Stimulated activated CD4-positive, alpha-beta T cell treated with anti-CD3 and anti-CD28 coated beads, Interleukin-12 subunit alpha, Interleukin-12 subunit beta, amount 100 ng/mL, for 48 hours (primary cell): ENCODE results near the gene GPHB5.

Source experiments
- DNase-seq, 3 donors: peaks; one replicate each; pipeline ENCODE4 v3.0.0-alpha.2; 2020; ENCODE audit warnings: low read depth in 2 of 3, low spot score in 1 of 3

GPHB5 gene

DNA sequence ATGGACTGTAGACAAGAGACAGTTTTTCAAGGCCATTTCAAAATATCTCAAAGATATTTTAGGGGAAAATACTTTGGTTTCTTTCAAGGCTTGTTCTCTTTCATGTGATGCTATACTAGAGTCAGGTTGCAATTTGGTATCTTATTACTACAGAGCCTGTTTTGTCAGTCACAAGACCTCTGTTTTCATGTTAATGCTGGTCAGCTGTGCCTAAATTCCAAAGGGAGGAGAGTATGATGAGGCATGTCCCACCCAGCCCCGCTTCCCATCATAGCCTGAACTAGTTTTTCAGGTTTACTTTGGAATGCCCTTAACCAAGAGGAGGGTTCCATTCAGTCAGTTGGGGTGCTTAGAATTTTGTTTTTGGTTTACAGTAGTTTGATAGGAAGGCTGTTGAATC is 52.6 kb downstream of the GPHB5 start:
- DNase-seq, result no peak
